Left lung (tissue), 10 donors: ENCODE measurements around the gene NR4A2. TPM values are rescaled to one million over a fixed set of nuclear protein-coding genes. Genes with fewer than 3 reads are reported as not detected.

Source experiments
- ATAC-seq: fragments of 200-7000 bp; cut with Tn5 transposase; one replicate; pipeline ENCODE4 v1.9.1; 2020; ENCODE audit warnings: moderate library complexity
- DNase-seq, 4 donors: peaks; one replicate each; pipeline ENCODE4 v3.0.0-alpha.2; 2013 to 2020
- H3K27ac ChIP-seq, 2 donors: fragments of 200-600 bp; sonication (generic) in 1 of 2; one replicate each; pipeline versions ENCODE4 v1.5.0 to v1.8.0; 2020 to 2021
- H3K27me3 ChIP-seq, 2 donors: fragments of 200-600 bp; sonication (generic) in 1 of 2; one replicate each; pipeline versions ENCODE4 v1.5.0 to v1.8.0; 2020 to 2021
- H3K36me3 ChIP-seq, 2 donors: fragments of 200-600 bp; sonication (generic) in 1 of 2; one replicate each; pipeline versions ENCODE4 v1.5.0 to v1.8.0; 2020 to 2021
- H3K4me1 ChIP-seq, 2 donors: fragments of 200-600 bp; one replicate each; pipeline ENCODE4 v1.8.0; 2021
- H3K4me3 ChIP-seq, 2 donors: fragments of 200-600 bp; sonication (generic) in 1 of 2; one replicate each; pipeline versions ENCODE4 v1.5.0 to v1.8.0; 2020 to 2021; ENCODE audit warnings: mild to moderate bottlenecking in 1 of 2
- H3K9me3 ChIP-seq, 2 donors: fragments of 200-600 bp; sonication (generic) in 1 of 2; one replicate each; pipeline versions ENCODE4 v1.5.0 to v1.8.0; 2020 to 2021
- CTCF ChIP-seq, 2 donors: fragments of 200-600 bp; sonication (generic) in 1 of 2; IDR thresholded peaks; one replicate each; pipeline versions ENCODE4 v1.5.0 to v1.8.0; 2021; ENCODE audit warnings: antibody characterized with exemption in 2 of 2
- intact Hi-C, 2 donors: fragments of 100-400 bp; cut with DNase I; formaldehyde crosslinking; loops; one replicate each; pipeline versions ENCODE4 v1.11.2 to v1.14.2; 2022
- polyA plus RNA-seq, 6 donors: library from polyadenylated mRNA; unstranded; fragments of 120-200 nt; gene quantifications; one replicate each; pipeline ENCODE4 v1.2.1, GENCODE V29; 2013; ENCODE audit not compliant: insufficient read length in 6 of 6
- total RNA-seq, 2 donors: library from RNA; stranded (reverse); fragmentation: NEBNext Ultra II Directional; extraction: Animal tissue kit (Norgen Biotek cat#: 25700); gene quantifications; one replicate each; pipeline ENCODE4 v1.2.1, GENCODE V29; 2021
- donor health status: DM: no; HTN: yes; CAD: no.
- donor health status: DM: no; HTN: no; CAD: no.

The NR4A2 gene
- total and polyA plus RNA-seq, 8 donors, result 1.9 to 7.0 (median 4.0) TPM

GRCh38 chr2:156363141-156363540, 30.6 kb upstream of the NR4A2 start:
- no peaks in the 10 kb centered on the region for H3K4me1 ChIP-seq
- intact Hi-C loops, result no loop called here
- no peak for ATAC-seq

GRCh38 chr2:156356014-156356754, 23.7 kb upstream of the NR4A2 start:
- ATAC-seq (peak; percentile 21), DNase-seq (no peak)
- intact Hi-C loops, result no loop called here
- no peaks in the 10 kb centered on the region for H3K27me3 ChIP-seq
- TF ChIP-seq CTCF (IDR thresholded peaks at IDR 0.05), result no peak
- no peak overlapping the region for H3K27ac ChIP-seq
- H3K36me3 ChIP-seq, result no peaks in the 10 kb centered on the region
- no peaks in the 10 kb centered on the region for H3K4me1 ChIP-seq
- no peaks in the 10 kb centered on the region for H3K9me3 ChIP-seq
- H3K4me3 ChIP-seq, result no peak overlapping the region

More at GRCh38 chr2:156363141-156363540, 30.6 kb upstream of the NR4A2 start:
- Histone ChIP-seq H3K27me3 (no peaks in the 10 kb centered on the region), H3K36me3 (no peaks in the 10 kb centered on the region), H3K9me3 (no peaks in the 10 kb centered on the region), H3K4me3 (no peak overlapping the region), H3K27ac (no peak overlapping the region)
- TF ChIP-seq CTCF (IDR thresholded peaks at IDR 0.05), result no peak
- DNase-seq, result no peak

GRCh38 chr2:156352911-156353310, 20.4 kb upstream of the NR4A2 start:
- DNase-seq (no peak), ATAC-seq (no peak)
- Histone ChIP-seq H3K36me3 (no peaks in the 10 kb centered on the region), H3K4me1 (no peaks in the 10 kb centered on the region), H3K9me3 (no peaks in the 10 kb centered on the region), H3K4me3 (no peak overlapping the region), H3K27me3 (no peaks in the 10 kb centered on the region), H3K27ac (no peak overlapping the region)
- intact Hi-C loops, result no loop called here
- TF ChIP-seq CTCF (IDR thresholded peaks at IDR 0.05), result no peak

GRCh38 chr2:156350374-156351142, 18.0 kb upstream of the NR4A2 start:
- Histone ChIP-seq H3K27ac (no peak overlapping the region), H3K4me1 (no peaks in the 10 kb centered on the region), H3K4me3 (no peak overlapping the region), H3K27me3 (no peaks in the 10 kb centered on the region), H3K9me3 (no peaks in the 10 kb centered on the region), H3K36me3 (no peaks in the 10 kb centered on the region)
- DNase-seq (no peak), ATAC-seq (no peak)
- intact Hi-C loops, result no loop called here
- TF ChIP-seq CTCF (IDR thresholded peaks at IDR 0.05), result no peak

- no peaks in the 10 kb centered on the region for H3K4me1 ChIP-seq
- no peaks in the 10 kb centered on the region for H3K9me3 ChIP-seq
- no peaks in the 10 kb centered on the region for H3K36me3 ChIP-seq
- no peak overlapping the region for H3K27ac ChIP-seq
- intact Hi-C loops, result loop anchor here in 1 of 2 donors (10.0 kb wide), 2 partner anchors 45 to 235 kb away; no protein-coding TSS in a partner anchor
- DNase-seq (no peak), ATAC-seq (no peak)
- H3K4me3 ChIP-seq, result no peak overlapping the region
- TF ChIP-seq CTCF (IDR thresholded peaks at IDR 0.05), result no peak
- H3K27me3 ChIP-seq, result no peaks in the 10 kb centered on the region
Measured at GRCh38 chr2:156349605-156350004, 17.1 kb upstream of the NR4A2 start.
